NCI-H1694 treated with DMSO at 0.1 percent for 48 hours (cell line): ENCODE data around the gene FOXA3.
"Not testable (repeated sequence)": the region's sequence is repeated elsewhere in the genome, so short reads cannot be mapped to it uniquely, and the experiment has no call there.

ENCODE experiments used
- DNase-seq: peaks from one replicate; lab custom pipeline; 2025; lab: John Stamatoyannopoulos, UW

The FOXA3 gene

GRCh38 chr19:45895519-45895972 lies 31.4 kb downstream of the FOXA3 start:
- no peak for DNase-seq

DNA sequence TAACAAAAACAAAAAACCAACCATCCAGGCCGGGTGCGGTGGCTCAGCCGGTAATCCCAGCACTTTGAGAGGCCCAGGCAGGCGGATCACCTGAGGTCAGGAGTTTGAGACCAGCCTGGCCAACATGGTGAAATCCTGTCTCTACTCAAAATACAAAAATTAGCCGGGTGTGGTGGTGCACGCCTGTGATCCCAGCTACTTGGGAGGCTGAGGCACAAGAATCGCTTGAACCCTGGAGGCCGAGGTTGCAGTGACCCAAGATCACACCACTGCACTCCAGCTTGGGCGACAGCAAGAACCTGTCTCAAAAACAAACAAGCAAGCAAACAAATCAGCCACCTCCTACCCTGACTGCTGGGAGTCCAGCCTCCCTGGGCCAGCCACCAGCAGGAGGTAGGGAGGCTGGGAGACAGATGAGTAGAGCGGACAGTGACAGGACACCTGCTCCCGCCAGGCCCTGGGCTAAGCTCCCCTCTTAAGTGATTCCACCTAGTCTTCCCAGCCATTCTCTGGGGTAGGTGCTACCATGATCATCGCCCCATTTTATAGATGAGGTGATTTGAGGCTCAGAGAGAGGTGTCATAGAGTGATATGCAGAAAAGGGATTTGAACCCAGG lies 32.0 kb downstream of the FOXA3 start:
- DNase-seq, result not testable (repeated sequence)

- no peak for DNase-seq
These were observed 33.2 kb downstream of the FOXA3 start for GRCh38 chr19:45897261-45897812.

- no peak for DNase-seq
These were observed 35.1 kb downstream of the FOXA3 start for GRCh38 chr19:45899253-45899652.

- no peak for DNase-seq
These were observed 35.9 kb downstream of the FOXA3 start for GRCh38 chr19:45899919-45900589.

GRCh38 chr19:45900738-45901431 lies 36.8 kb downstream of the FOXA3 start:
- no peak for DNase-seq

GRCh38 chr19:45901432-45901911 lies 37.3 kb downstream of the FOXA3 start:
- no peak for DNase-seq

DNA sequence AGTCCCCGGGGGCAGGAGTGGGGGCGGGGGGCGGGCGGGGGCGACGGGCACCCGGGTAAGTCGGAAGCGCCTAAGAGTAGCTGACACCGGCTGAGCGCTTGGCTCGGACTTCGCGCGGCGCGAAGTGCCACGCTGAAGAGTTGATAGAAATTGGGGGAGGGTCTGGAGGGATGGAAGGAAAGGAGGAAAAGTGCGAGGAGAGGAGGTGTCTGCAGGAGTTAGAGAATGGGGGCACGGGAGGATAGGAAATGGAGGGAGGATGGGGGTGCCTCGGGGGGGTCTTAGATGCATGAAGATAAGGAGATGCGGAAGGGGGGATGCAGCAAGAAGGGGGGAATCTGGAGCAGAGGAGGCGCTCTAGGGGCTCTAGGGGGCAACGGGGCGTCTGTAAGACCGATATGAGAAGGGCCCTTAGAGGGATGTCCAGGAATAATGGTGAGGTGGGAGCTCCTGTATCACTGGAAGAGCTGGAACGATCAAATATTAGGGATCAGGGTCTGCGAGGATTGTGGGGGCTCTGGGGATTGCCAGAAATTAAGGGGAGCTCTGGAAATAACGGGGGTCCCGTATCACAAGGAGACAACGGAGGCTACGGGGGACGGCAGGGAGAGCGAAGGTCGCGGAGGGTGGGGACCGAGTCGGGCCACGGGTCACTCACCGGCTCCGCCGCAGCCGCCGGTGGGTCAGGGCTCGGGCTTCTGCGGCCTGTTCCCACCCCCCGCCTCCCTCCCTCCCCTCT lies 38.0 kb downstream of the FOXA3 start, which contains the start of gene MYPOP:
Gene MYPOP, minus strand, starts transcription at position 702 of the 739 bp plus-strand sequence. CDS start 840 bp downstream, outside the sequence.
- DNase-seq, result no peak

DNA sequence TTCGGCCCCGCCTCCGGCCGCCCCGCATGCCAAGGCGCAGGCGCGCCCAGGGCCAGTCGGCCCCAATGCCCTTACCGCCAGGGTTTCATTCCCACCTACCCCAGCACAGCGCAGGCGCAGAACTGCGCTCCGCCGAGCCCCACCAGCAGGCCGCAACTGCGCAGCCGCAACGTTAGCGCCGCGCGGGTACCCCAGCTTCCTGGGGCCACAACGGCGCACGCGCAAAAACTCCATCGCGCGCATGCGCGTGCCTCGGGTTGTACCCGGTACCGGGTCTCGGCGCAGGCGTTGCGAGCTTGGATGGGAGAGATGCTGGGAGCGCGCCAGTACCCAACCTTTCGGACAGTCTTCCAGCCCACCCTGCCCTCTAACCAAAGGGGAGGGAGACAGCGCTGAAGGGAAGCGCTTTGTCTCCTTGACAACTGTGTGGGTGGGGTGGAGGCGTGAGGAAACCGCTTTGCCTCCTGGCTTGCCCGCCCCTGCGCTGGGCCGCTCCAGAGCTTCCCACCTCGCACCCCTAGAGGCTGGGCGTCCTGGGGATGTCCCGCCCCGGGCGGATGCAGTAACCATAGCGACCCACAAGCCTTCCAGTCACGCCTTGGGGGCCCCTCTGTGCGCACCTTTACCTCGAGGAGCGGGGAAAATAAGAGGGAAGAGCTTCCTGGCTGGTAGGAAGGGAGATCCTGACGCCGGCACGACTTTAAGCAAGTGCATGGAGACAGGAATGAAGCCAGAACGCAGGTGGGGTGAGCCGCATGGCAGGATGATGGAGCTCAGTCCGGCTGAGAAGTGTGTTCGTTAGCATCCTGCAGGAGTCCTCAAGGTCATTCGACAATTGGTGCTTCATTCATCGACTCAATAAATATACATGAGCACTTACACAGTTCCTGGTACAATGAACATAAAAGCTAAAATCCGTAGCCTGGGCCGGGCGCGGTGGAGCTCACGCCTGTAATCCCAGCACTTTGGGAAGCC lies 38.8 kb downstream of the FOXA3 start:
- DNase-seq, result peak; percentile 96

DNA sequence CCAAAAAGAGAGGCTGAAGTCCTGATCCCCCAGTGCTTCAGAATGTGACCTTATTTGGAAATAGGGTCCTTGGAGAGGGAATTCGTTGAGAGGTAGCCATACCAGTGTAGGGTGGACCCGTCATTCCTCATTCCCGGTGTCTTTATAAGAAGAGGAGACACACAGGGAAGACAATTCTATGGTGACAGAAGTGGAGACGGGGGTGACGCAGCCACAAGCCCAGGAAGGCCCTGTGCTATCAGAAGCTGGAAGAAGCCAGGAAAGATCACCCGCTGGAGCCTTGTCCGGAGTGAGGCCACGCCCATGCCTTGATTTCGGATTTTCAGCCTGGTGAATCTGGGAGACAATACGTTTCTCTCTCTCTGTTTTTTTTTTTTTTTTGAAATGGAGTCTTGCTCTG lies 40.9 kb downstream of the FOXA3 start:
- DNase-seq, result no peak

- DNase-seq, result no peak
These were observed 42.1 kb downstream of the FOXA3 start for GRCh38 chr19:45906221-45906620.

GRCh38 chr19:45908956-45909355 lies 44.8 kb downstream of the FOXA3 start:
- no peak for DNase-seq

DNA sequence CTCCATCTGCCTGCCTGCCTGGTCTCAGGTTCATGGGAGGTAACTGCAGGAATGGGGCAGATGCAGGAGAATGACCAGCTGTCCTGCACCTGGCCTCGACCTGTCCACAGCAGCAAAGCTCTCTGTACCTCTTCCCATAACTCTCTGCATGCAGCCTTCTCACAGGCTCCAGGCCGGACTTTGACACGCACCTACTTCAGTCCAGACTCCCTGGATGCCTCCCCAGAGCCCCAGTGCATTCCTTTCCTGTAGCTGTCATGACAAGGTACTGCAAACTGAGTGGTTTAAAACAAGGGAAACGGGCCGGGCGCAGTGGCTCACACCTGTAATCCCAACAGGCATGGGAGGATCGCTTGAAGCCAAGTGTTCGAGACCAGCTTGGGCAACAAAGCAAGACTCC lies 47.2 kb downstream of the FOXA3 start:
- DNase-seq, result no peak

DNA sequence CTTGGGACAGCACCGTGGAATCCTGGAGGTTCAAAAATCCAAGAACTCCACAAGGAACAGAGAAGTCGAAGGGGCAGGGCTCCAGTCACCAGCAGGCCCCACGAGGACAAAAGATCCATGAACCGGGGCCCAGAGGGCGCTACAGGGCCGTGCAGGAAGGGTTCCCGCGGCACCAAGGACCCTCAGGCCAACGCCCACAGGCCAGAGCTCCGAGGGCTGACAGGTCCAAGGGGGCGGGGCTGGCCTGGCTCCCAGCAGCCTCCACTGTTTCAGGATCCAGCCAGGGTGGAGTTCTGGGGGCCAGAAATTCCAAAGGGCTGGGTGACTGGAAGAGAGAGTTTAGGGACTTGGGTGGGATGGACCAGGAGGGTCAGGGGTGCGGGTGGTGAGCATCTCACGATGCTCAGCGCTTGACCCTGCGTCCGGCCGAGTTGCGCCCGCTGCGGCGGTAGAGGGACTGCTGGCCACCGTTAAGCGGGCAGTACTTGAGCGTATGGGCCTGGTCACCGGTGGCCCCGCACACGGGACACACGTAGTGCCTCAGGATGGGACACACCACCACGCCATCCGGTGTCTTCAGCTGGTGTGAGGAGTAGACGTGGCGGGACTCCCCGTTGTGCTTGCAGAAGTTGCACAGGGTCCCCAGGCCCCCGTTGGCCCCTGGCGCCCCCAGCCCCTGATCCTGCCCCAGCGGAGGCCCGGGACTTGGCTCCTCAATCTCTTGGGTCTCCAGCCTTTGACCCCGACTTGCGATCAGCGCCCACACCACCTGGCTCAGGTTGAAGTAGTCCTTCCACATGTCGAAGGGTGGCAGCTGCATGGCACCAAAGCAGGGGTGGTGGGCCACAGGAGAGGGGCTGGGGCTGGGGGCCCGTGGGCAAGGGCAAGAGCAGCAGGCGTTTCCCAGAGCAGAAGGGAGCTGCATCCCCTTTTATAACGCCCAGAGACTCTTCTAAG lies 50.0 kb downstream of the FOXA3 start, which contains the start of gene NANOS2:
Gene NANOS2, minus strand, starts transcription at position 905 of the 957 bp plus-strand sequence. Its CDS starts 85 bp downstream, at position 820.
- no peak for DNase-seq

GRCh38 chr19:45917421-45918091 lies 53.4 kb downstream of the FOXA3 start:
- no peak for DNase-seq

GRCh38 chr19:45918721-45919120 lies 54.6 kb downstream of the FOXA3 start:
- no peak for DNase-seq

GRCh38 chr19:45919678-45920077 lies 55.6 kb downstream of the FOXA3 start:
- no peak for DNase-seq

- no peak for DNase-seq
These were observed 56.3 kb downstream of the FOXA3 start for GRCh38 chr19:45920458-45920857.

DNA sequence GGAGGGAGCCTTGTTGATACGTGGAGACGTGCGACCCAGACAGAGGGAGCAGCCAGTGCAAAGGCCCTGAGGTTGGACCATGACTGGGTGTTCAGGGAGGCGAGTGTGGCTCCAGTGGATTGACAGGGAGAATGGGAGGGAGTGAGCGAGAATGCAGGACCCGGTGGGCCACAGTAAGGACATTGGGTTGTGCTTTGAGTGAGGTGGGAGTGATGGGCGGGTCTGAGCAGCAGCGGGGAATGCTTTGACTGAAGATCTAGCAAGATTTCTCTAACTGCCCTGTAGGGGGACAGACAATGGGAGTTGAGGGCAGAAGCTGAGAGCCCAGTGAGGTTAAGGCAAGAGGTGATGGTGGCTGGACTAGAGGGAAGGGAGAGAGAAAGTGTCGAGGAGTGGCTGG lies 58.2 kb downstream of the FOXA3 start:
- DNase-seq, result no peak
